ENCODE data around the gene HAO1.
A peak's percentile ranks its signal among the peaks of the same experiment; 100 is the strongest.

HAO1 gene

DNA sequence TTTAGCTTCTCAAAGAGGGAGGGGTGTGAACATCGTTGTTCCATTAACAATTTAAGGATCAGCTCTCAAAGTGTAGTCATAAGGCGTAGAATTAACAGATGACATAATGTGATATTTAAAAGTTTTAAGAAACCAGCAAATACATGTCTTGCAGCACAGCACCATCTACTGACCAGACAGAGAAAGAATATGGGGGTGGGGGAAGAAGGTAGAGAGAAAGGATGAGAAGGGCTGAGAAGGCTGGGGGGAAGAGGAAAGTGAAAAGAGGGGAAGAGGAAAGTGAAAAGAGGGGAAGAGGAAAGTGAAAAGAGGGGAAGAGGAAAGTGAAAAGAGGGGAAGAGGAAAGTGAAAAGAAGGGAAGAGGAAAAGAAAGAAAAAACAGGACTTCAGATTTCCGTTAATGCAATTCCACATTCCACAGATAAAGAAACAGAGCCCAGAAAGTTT is 80.9 kb downstream of the HAO1 start:
- TF ChIP-seq CTCF (conservative IDR thresholded peaks at IDR 0.05; ENCODE audit: low read depth, low read length) = peak; percentile 64
- Histone ChIP-seq H3K4me2 (no peak overlapping the region), H3K4me3 (IDR thresholded peaks at IDR 0.05; ENCODE audit: insufficient read depth, low read depth, low read length) (no peak overlapping the region), H3K36me3 (ENCODE audit: insufficient read depth) (no peaks in the 10 kb centered on the region), H3K27me3 (ENCODE audit: insufficient read depth, low read depth) (no peaks in the 10 kb centered on the region), H4K20me1 (ENCODE audit: insufficient read depth) (no peaks in the 10 kb centered on the region), H3K9ac (no peak overlapping the region), H3K27ac (no peak overlapping the region), H3K4me1 (ENCODE audit: low read depth, poor library complexity, severe bottlenecking) (no peaks in the 10 kb centered on the region), H3K79me2 (ENCODE audit: insufficient read depth, low read depth) (no peaks in the 10 kb centered on the region), H2AFZ (ENCODE audit: low read depth) (no peak overlapping the region)

GRCh38 chr20:7858734-7859250 is 81.5 kb downstream of the HAO1 start:
- no peak overlapping the region for H2AFZ ChIP-seq (ENCODE audit: low read depth)
- no peaks in the 10 kb centered on the region for H4K20me1 ChIP-seq (ENCODE audit: insufficient read depth)
- no peak overlapping the region for H3K4me2 ChIP-seq
- H3K79me2 ChIP-seq (ENCODE audit: insufficient read depth, low read depth) = no peaks in the 10 kb centered on the region
- H3K27me3 ChIP-seq (ENCODE audit: insufficient read depth, low read depth) = no peaks in the 10 kb centered on the region
- H3K4me3 ChIP-seq (IDR thresholded peaks at IDR 0.05; ENCODE audit: insufficient read depth, low read depth, low read length) = no peak overlapping the region
- H3K36me3 ChIP-seq (ENCODE audit: insufficient read depth) = no peaks in the 10 kb centered on the region
- H3K27ac ChIP-seq = no peak overlapping the region
- TF ChIP-seq CTCF (conservative IDR thresholded peaks at IDR 0.05; ENCODE audit: low read depth, low read length) = no peak
- H3K4me1 ChIP-seq (ENCODE audit: low read depth, poor library complexity, severe bottlenecking) = no peaks in the 10 kb centered on the region
- H3K9ac ChIP-seq = no peak overlapping the region

DNA sequence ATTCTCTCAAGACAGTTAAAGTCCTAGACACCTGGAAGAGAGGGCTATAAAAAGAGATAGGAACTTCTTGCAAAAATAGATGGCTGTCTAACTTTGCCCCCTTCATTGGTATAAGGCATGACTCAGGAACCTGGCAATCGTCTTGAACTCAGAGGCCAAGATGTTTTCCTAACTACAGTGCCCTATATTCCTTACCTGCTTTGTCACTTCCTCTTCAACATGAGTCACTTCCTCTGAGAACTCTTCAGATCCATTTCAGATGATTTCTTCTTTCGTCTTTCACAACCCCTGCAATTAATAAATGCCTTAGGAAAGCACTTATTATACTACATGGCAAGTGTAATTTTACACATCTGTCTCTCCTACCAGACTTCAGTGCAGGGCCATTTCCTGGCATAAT is 83.5 kb downstream of the HAO1 start:
- H3K36me3 ChIP-seq (ENCODE audit: insufficient read depth) = no peaks in the 10 kb centered on the region
- H3K27ac ChIP-seq = no peak overlapping the region
- no peak for TF ChIP-seq CTCF (conservative IDR thresholded peaks at IDR 0.05; ENCODE audit: low read depth, low read length)
- no peak overlapping the region for H3K4me3 ChIP-seq (IDR thresholded peaks at IDR 0.05; ENCODE audit: insufficient read depth, low read depth, low read length)
- no peak overlapping the region for H3K9ac ChIP-seq
- no peaks in the 10 kb centered on the region for H3K4me1 ChIP-seq (ENCODE audit: low read depth, poor library complexity, severe bottlenecking)
- H3K27me3 ChIP-seq (ENCODE audit: insufficient read depth, low read depth) = no peaks in the 10 kb centered on the region
- H2AFZ ChIP-seq (ENCODE audit: low read depth) = no peak overlapping the region
- H4K20me1 ChIP-seq (ENCODE audit: insufficient read depth) = no peaks in the 10 kb centered on the region
- no peaks in the 10 kb centered on the region for H3K79me2 ChIP-seq (ENCODE audit: insufficient read depth, low read depth)
- no peak overlapping the region for H3K4me2 ChIP-seq

DNA sequence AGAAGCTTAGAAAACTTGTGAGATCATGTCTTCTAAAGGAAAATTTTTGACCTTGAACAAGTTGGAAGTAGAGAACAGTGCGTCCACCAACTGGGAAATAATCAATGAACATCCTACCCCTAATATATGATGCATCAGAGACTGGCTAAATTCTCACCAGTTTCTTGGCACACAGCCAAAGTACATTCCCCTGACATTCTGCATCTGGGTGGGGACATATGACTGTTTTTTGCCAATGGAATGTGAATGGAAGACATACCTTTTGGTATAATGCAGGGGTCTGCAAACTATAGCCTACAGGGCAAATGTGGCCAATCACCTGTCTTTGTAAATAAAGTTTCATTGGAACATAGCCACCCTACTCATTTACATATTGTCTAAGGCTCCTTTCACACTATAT is 84.7 kb downstream of the HAO1 start:
- no peak for TF ChIP-seq CTCF (conservative IDR thresholded peaks at IDR 0.05; ENCODE audit: low read depth, low read length)
- Histone ChIP-seq H3K9ac (no peak overlapping the region), H3K27ac (no peak overlapping the region), H3K4me2 (no peak overlapping the region), H3K4me3 (IDR thresholded peaks at IDR 0.05; ENCODE audit: insufficient read depth, low read depth, low read length) (no peak overlapping the region), H3K36me3 (ENCODE audit: insufficient read depth) (no peaks in the 10 kb centered on the region), H3K79me2 (ENCODE audit: insufficient read depth, low read depth) (no peaks in the 10 kb centered on the region), H4K20me1 (ENCODE audit: insufficient read depth) (no peaks in the 10 kb centered on the region), H3K27me3 (ENCODE audit: insufficient read depth, low read depth) (no peaks in the 10 kb centered on the region), H2AFZ (ENCODE audit: low read depth) (no peak overlapping the region), H3K4me1 (ENCODE audit: low read depth, poor library complexity, severe bottlenecking) (no peaks in the 10 kb centered on the region)
